Activated CD4-positive, alpha-beta T cell treated with anti-CD3 and anti-CD28 coated beads for 36 hours (primary cell): ENCODE results near the gene TLX3. TPM values are rescaled to one million over a fixed set of nuclear protein-coding genes. Genes with fewer than 3 reads are reported as not detected.

ENCODE experiments used
- ATAC-seq: fragments of 200-7000 bp; cut with Tn5 transposase; one replicate; pipeline ENCODE4 v1.10.0; 2021; ENCODE audit warnings: mild to moderate bottlenecking, moderate library complexity
- CTCF ChIA-PET: fragments of 350-600 bp; sonication (Branson Sonifier 250); formaldehyde crosslinking; loops from one replicate; lab custom pipeline; 2021; ENCODE audit warnings: antibody characterized with exemption; lab: Charles Lee
- POLR2A ChIA-PET: fragments of 350-600 bp; sonication (Branson Sonifier 250); formaldehyde crosslinking; loops from one replicate; lab custom pipeline; 2021; ENCODE audit warnings: antibody characterized with exemption, inconsistent platforms; lab: Charles Lee
- DNase-seq: peaks from one replicate; pipeline ENCODE4 v3.0.0-alpha.2; 2020
- H3K27ac Mint-ChIP-seq: one replicate; pipeline ENCODE4 v1.8.0; 2021; ENCODE audit warnings: mixed read lengths
- H3K27me3 Mint-ChIP-seq: one replicate; pipeline ENCODE4 v1.8.0; 2021; ENCODE audit warnings: mixed read lengths
- H3K36me3 Mint-ChIP-seq: one replicate; pipeline ENCODE4 v1.8.0; 2021; ENCODE audit warnings: low read depth, mixed read lengths
- H3K4me1 Mint-ChIP-seq: one replicate; pipeline ENCODE4 v1.8.0; 2021; ENCODE audit warnings: mixed read lengths
- H3K4me3 Mint-ChIP-seq: one replicate; pipeline ENCODE4 v1.8.0; 2021; ENCODE audit warnings: mild to moderate bottlenecking, moderate library complexity, mixed read lengths
- H3K9me3 Mint-ChIP-seq: one replicate; pipeline ENCODE4 v1.8.0; 2021; ENCODE audit warnings: low read depth, mixed read lengths
- intact Hi-C, 2 experiments: fragments of 100-400 bp; cut with DNase I in 1 of 2; cut with micrococcal nuclease in 1 of 2; formaldehyde crosslinking; loops; one replicate each; pipeline versions ENCODE4 v1.14.2 to v1.15.1; 2022 to 2024; cut with DNase I, micrococcal nuclease
- total RNA-seq, 2 experiments: library from RNA; stranded (reverse); gene quantifications; one replicate each; pipeline ENCODE4 v1.2.3, GENCODE V29; 2021

Gene TLX3
- total RNA-seq, result not detected

DNA sequence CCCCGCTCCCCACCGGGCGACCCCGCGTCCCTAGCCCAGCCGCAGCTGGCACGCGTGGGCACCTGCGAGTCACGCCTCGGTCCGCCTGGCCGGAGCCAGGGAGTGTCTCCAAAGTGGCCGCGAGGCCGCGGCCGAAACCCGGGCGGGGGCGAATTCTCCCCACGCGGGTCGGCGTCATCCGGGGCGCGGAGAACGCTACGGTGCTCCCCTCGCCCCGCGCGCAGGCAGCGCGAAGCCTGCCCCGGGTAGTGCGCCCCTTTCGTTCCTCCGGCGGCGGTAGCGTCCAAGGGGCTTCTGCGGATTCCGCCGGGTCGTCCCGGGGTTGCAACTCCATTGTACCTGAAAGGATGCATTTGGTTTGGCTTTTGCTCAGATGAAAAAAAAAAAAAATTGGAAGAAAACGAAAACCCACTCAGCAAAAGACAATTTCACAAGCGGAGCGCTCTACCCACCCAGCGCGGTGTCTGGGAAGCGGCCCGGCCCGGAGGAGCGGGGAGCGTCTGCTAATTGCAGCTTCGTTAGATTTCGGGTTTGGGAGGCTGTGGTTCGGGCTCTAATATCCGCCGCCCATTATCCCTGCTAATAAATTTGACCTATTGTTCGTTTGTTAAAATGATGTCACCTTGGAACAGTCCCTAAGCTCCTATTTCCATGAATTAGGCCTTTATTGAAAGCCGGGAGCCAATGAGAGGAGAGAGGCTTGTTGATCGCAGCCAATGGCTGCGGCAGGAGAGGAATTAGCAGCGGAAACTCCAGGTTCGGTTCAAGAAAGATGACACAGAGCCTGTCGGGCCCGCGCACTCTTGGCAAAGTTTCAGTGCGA lies at the start of gene TLX3:
TLX3 (plus strand) TSS at position 796 of the 823 bp plus-strand sequence. CDS start 118 bp downstream, outside the sequence.
- CTCF ChIA-PET, result interaction anchor here (1.0 kb wide), 1 partner anchor 28 kb away, joined by 3 read pairs; no protein-coding TSS in a partner anchor
- Mint-ChIP-seq H3K27ac (no peak within 1 kb of the TSS), H3K36me3 (no peaks in the 10 kb centered on the region), H3K27me3 (peaks cover 59% of the 10 kb centered on the region), H3K9me3 (no peaks in the 10 kb centered on the region), H3K4me1 (peaks cover 17% of the 10 kb centered on the region), H3K4me3 (no peak within 1 kb of the TSS)
- peak; percentile 28 for ATAC-seq
- DNase-seq, result peak; percentile 24
- POLR2A ChIA-PET, result no interaction called here
- intact Hi-C loops, result no loop called here

DNA sequence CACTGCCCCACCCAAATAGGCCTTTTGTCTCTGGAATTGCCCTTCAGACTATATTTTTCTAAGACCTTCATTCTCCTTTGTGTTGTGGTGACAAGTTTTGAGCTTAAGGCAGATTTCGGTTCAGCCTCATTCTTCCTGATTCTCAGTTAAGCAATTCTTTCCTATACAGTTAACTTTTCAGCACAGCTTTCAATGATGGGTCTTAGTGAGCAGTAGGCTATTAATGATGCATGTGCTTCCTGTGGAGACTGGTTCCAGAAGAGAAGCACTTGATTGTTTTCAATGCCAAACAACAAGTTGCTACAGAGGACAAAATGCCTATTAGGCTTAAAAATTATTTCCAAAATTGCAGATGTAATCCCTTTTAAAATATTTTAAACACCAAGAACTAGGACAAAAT lies 47.7 kb upstream of the TLX3 start:
- no peaks in the 10 kb centered on the region for H3K36me3 Mint-ChIP-seq
- no peaks in the 10 kb centered on the region for H3K9me3 Mint-ChIP-seq
- H3K27me3 Mint-ChIP-seq, result peaks cover 2% of the 10 kb centered on the region
- DNase-seq (no peak), ATAC-seq (no peak)
- peaks cover 9% of the 10 kb centered on the region for H3K4me1 Mint-ChIP-seq
- H3K27ac Mint-ChIP-seq, result no peak overlapping the region
- intact Hi-C loops, result no loop called here
- no peak overlapping the region for H3K4me3 Mint-ChIP-seq
- POLR2A ChIA-PET, result no interaction called here
- CTCF ChIA-PET, result no interaction called here

DNA sequence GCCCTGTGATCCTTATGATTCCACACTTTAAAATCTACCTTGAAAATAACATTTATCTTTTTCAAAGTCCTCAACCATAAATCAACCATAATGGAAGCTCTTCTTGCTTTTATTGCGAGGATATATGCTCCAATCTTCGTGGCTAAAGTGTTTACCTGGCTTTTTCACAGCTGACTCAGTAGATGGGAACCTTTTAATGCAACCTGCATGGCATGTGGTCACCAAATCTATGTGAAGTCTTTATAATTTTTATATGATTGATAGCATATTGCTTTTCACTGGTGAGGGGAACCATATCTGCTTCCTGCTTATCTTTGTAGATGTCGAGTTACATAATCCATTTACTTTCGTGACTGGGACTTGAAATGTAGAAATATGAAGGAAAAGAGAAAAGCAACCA lies 47.1 kb upstream of the TLX3 start:
- DNase-seq (no peak), ATAC-seq (no peak)
- H3K36me3 Mint-ChIP-seq, result no peaks in the 10 kb centered on the region
- ChIA-PET POLR2A (no interaction called here), CTCF (interaction anchor here (0.7 kb wide), 1 partner anchor 14 kb away, joined by 3 read pairs; no protein-coding TSS in a partner anchor)
- H3K27me3 Mint-ChIP-seq, result peaks cover 2% of the 10 kb centered on the region
- intact Hi-C loops, result no loop called here
- H3K4me1 Mint-ChIP-seq, result peaks cover 9% of the 10 kb centered on the region
- no peak overlapping the region for H3K27ac Mint-ChIP-seq
- no peaks in the 10 kb centered on the region for H3K9me3 Mint-ChIP-seq
- H3K4me3 Mint-ChIP-seq, result no peak overlapping the region

DNA sequence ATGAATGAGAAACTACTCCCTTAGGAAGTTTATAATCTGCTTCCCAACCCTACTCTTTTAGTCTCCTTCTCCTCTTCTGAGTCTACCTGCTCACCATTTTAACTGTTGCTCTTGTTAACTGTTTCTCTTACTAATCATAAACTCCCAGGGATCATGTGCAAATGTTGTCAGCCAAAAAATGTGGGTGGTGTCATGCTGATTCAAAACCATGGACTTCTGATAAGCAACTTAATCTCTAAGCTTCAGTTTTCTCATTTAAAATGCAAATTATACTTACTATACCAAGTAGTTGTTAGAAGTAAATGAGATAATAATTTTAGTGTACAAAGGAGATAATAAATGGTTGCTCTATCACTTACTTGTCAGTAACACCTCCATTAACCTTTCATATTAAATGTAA lies 45.9 kb upstream of the TLX3 start:
- H3K36me3 Mint-ChIP-seq, result no peaks in the 10 kb centered on the region
- intact Hi-C loops, result no loop called here
- no peak for ATAC-seq
- DNase-seq, result no peak
- H3K27me3 Mint-ChIP-seq, result peaks cover 2% of the 10 kb centered on the region
- H3K27ac Mint-ChIP-seq, result no peak overlapping the region
- CTCF ChIA-PET, result interaction anchor here (1.7 kb wide), 1 partner anchor 10 kb away, joined by 4 read pairs; no protein-coding TSS in a partner anchor
- H3K4me3 Mint-ChIP-seq, result no peak overlapping the region
- POLR2A ChIA-PET, result no interaction called here
- peaks cover 9% of the 10 kb centered on the region for H3K4me1 Mint-ChIP-seq
- H3K9me3 Mint-ChIP-seq, result no peaks in the 10 kb centered on the region

DNA sequence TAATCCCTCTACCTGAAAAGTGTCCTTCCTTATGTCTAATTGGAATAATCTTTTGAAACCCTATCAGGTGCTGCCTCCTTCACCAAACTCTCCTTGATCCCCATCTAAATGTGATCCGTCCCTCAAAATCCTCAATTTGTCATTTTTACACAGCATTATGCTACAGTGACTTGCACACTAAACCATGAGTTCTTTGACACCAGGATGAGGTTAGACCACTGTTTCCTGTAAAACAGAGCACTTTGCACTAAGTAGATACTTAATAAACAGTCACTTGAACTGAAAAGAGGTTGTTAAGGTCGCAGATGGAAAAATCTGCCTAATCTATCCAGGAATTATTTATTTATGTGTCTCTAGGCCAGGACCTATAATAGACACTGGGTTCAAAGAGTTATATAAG lies 44.2 kb upstream of the TLX3 start:
- no peak overlapping the region for H3K4me3 Mint-ChIP-seq
- peaks cover 9% of the 10 kb centered on the region for H3K4me1 Mint-ChIP-seq
- CTCF ChIA-PET, result interaction anchor here (0.6 kb wide), 1 partner anchor 207 kb away, joined by 3 read pairs; no protein-coding TSS in a partner anchor
- no peak overlapping the region for H3K27ac Mint-ChIP-seq
- ATAC-seq (no peak), DNase-seq (no peak)
- intact Hi-C loops, result no loop called here
- POLR2A ChIA-PET, result no interaction called here
- peaks cover 2% of the 10 kb centered on the region for H3K27me3 Mint-ChIP-seq
- no peaks in the 10 kb centered on the region for H3K9me3 Mint-ChIP-seq
- H3K36me3 Mint-ChIP-seq, result no peaks in the 10 kb centered on the region

DNA sequence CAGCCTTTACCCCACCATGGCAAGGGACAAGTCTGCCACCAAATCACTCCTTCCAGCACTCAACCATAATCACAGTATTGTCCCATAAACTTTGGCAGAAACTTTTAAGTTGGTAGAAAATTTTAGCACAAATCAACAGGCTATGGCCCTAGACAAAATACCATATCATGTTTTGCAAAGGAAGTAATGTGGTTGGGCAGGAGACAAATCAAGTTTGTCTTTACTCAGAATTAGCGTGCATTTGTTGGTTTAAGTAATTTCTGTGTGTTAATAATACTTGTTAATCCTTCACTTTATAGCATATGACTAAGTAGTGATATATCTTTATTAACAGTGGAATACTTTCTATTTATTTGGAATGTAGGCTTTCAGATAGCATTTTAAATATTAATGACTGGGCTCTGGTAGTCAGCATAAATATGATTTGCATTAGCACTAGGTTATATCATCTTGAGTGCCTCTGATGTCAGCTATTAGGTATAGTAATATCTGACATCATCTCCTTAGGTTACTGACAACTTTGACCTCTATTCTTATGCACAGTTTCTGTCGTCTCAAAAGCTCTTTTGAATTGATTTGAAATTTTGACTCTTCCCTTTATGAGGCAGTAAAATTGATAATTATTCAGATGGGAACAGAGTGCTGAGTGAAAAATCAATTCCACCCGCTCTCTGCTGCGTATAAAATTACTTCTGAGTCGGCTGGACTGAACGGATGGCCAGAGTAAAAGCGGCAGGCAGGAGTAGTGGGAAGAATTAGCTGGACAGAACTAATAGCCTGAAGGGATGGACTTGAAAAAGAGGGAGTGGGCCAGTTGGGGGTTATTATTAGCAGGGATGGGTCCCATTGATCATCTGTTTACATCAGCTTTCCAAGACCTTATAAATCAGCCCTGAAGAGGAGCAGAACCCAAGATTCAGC lies 40.1 kb upstream of the TLX3 start:
- POLR2A ChIA-PET, result no interaction called here
- Mint-ChIP-seq H3K9me3 (no peaks in the 10 kb centered on the region), H3K27me3 (peaks cover 9% of the 10 kb centered on the region), H3K27ac (no peak overlapping the region), H3K36me3 (no peaks in the 10 kb centered on the region), H3K4me3 (no peak overlapping the region), H3K4me1 (peaks cover 9% of the 10 kb centered on the region)
- DNase-seq, result no peak
- intact Hi-C loops, result no loop called here
- no peak for ATAC-seq
- CTCF ChIA-PET, result no interaction called here

DNA sequence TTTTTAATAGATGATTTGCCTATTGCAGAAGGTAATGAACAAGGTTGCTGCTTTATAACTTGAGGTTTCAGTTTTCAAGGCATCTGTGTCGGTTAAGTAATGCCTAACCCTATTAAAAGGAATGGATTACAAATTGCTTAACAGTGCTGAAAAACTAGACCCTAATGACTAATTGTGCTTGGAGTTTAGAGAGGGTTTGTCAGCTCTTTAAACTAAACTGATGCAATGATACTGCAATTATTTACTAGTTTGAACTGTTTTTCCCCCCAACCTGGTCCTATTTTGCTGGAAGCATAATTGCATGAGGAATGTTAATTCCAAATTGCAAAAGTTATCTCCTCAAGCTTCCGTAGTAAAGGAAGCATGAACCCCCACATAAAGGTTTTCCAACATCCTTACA lies 39.3 kb upstream of the TLX3 start:
- intact Hi-C loops, result no loop called here
- H3K27ac Mint-ChIP-seq, result no peak overlapping the region
- ATAC-seq (no peak), DNase-seq (no peak)
- H3K27me3 Mint-ChIP-seq, result peaks cover 9% of the 10 kb centered on the region
- H3K36me3 Mint-ChIP-seq, result no peaks in the 10 kb centered on the region
- ChIA-PET CTCF (no interaction called here), POLR2A (no interaction called here)
- no peaks in the 10 kb centered on the region for H3K9me3 Mint-ChIP-seq
- H3K4me3 Mint-ChIP-seq, result no peak overlapping the region
- peaks cover 6% of the 10 kb centered on the region for H3K4me1 Mint-ChIP-seq

DNA sequence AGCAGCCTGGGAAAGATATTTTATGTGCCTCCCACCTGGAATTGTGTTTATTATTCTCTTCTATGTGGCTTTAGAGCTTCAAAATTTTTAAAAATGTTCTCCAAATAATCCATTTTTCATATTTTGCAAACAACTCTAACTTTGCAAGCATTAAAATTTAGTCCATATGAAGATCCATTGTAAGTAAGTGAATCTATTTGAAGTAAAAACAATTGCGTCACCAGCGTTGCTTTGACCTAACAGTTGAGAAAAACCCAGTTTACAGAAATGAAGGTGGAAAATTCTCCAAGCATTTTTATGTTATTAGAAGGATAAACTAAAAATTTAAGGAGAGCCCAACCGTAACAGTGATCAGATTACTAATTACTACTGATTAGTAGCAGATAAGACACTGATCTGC lies 38.9 kb upstream of the TLX3 start:
- DNase-seq (no peak), ATAC-seq (no peak)
- no peaks in the 10 kb centered on the region for H3K36me3 Mint-ChIP-seq
- no peak overlapping the region for H3K4me3 Mint-ChIP-seq
- ChIA-PET CTCF (no interaction called here), POLR2A (no interaction called here)
- H3K27ac Mint-ChIP-seq, result no peak overlapping the region
- intact Hi-C loops, result no loop called here
- peaks cover 3% of the 10 kb centered on the region for H3K4me1 Mint-ChIP-seq
- H3K27me3 Mint-ChIP-seq, result peaks cover 9% of the 10 kb centered on the region
- H3K9me3 Mint-ChIP-seq, result no peaks in the 10 kb centered on the region

DNA sequence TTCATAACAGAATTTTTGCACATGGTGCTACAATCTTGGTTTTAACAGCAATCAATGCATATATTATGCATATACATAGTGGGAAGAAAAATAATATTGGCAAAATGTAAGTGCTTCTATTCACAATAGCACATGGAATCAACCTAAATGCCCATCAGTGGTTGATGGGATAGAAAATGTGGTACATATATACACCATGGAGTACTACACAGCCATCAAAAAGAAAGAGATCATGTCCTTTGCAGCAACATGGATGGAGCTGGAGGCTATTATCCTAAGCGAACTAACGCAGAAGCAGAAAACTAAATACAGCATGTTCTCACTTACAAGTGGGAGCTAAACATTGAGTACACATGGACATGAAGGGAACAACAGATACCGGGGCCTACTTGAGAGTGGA lies 37.2 kb upstream of the TLX3 start:
- Mint-ChIP-seq H3K4me3 (no peak overlapping the region), H3K4me1 (no peaks in the 10 kb centered on the region), H3K36me3 (no peaks in the 10 kb centered on the region), H3K9me3 (no peaks in the 10 kb centered on the region), H3K27me3 (peaks cover 9% of the 10 kb centered on the region), H3K27ac (no peak overlapping the region)
- DNase-seq (no peak), ATAC-seq (no peak)
- CTCF ChIA-PET, result interaction anchor here (1.3 kb wide), 1 partner anchor 69 kb away, joined by 4 read pairs; no protein-coding TSS in a partner anchor
- intact Hi-C loops, result loop anchor here in 1 of 2 experiments (2.0 kb wide), 1 partner anchor 71 kb away; no protein-coding TSS in a partner anchor
- POLR2A ChIA-PET, result no interaction called here

DNA sequence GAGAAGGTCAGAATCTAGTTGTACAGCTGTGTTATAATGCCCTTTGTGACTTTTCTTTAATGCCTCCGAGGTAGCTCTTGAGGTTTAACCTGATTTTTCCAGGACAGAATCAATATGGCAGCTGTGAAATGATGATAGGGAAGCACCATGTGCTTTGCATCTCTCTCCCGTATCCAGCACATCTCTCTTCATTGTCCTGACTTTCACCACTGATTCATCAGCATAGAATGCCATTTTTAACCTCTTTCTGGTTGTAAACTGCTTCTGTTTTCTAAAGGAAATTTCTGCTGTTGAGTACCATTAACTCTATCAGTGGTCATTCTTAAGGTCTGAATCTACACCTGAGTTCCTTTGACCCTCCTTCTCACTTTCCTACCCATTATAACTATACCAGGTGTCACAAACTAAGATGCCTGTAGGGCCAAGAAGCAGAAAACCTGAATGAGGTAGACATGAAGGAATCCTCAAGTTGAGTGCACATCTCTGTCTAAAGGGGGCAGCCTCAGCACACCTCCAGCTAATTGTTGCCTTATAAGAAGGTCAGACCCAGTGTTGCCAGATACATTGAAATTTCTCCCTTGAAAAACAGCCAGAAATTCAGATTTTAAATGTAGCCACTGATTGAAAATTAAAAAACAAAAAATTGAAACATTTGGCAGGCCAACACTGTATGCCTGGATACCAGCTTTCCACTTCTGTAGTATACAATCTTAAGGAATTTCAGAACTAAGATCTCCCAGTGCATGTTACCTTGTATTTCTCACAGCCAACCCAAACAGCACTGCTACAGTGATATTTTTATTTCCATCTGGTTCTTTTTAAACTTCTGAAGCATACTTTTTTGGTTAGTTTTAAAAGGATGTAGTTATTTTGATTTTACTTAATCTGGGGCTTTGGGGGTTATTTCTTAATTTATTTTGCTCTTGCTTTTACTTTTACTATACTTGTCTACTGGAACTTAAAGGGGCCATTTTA lies 35.8 kb upstream of the TLX3 start:
- ChIA-PET POLR2A (interaction anchor here (0.6 kb wide), 1 partner anchor 43 kb away, joined by 4 read pairs; no protein-coding TSS in a partner anchor), CTCF (interaction anchor here (1.3 to 1.6 kb wide), 3 partner anchors 10 to 67 kb away, joined by 3 to 4 read pairs (median 4); no protein-coding TSS in a partner anchor)
- Mint-ChIP-seq H3K27me3 (peaks cover 9% of the 10 kb centered on the region), H3K4me1 (no peaks in the 10 kb centered on the region), H3K36me3 (no peaks in the 10 kb centered on the region), H3K27ac (no peak overlapping the region), H3K9me3 (no peaks in the 10 kb centered on the region), H3K4me3 (no peak overlapping the region)
- peak; percentile 23 for DNase-seq
- no peak for ATAC-seq
- intact Hi-C loops, result loop anchor here (1.0 to 2.0 kb wide), 2 partner anchors 69 to 70 kb away; no protein-coding TSS in a partner anchor
